ENCODE measurements around the gene TMOD2.

Gene TMOD2

DNA sequence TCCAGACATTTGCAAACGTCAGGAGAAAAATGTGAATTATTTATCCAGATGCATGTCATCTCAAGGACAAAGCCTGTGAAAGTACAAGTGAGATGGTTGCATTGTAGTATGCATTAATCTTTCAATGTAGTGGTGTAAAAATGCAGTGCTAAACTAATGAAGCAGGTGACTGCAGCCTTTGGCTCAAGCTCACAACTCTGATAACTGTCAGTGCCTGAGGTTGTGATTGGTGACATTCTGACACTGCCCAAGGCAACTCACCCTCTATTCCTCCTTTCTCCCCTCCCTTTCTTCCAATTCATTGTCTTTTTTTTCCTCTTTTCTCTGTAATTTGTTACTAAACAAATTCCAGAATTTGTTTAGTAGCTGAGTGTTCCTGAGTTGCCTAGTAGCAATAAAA, 58.1 kb downstream of the TMOD2 start:
- TF ChIP-seq, protein P1, sequence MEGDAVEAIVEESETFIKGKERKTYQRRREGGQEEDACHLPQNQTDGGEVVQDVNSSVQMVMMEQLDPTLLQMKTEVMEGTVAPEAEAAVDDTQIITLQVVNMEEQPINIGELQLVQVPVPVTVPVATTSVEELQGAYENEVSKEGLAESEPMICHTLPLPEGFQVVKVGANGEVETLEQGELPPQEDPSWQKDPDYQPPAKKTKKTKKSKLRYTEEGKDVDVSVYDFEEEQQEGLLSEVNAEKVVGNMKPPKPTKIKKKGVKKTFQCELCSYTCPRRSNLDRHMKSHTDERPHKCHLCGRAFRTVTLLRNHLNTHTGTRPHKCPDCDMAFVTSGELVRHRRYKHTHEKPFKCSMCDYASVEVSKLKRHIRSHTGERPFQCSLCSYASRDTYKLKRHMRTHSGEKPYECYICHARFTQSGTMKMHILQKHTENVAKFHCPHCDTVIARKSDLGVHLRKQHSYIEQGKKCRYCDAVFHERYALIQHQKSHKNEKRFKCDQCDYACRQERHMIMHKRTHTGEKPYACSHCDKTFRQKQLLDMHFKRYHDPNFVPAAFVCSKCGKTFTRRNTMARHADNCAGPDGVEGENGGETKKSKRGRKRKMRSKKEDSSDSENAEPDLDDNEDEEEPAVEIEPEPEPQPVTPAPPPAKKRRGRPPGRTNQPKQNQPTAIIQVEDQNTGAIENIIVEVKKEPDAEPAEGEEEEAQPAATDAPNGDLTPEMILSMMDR (IDR thresholded peaks at IDR 0.05), result no peak

DNA sequence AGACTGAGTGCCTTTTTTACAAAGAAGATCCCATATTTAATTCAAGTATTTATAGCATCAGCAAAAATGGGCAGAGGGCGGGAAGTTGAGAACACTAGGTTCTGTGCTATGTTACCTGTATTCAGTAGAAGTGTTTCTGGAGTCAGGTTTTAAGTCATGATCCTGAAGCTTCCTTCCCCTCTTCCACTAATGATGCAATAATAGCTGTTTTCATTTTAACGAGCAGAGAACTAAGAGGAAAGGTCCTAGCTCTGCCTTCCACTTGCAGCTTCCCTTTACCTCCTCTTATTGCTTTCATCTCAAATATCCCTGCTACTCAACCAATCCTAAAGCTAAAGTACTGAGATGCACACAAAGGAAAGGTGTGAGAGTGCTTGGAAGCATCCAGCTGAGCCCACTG, 61.2 kb downstream of the TMOD2 start:
- TF ChIP-seq, protein P1 (IDR thresholded peaks at IDR 0.05), result no peak

DNA sequence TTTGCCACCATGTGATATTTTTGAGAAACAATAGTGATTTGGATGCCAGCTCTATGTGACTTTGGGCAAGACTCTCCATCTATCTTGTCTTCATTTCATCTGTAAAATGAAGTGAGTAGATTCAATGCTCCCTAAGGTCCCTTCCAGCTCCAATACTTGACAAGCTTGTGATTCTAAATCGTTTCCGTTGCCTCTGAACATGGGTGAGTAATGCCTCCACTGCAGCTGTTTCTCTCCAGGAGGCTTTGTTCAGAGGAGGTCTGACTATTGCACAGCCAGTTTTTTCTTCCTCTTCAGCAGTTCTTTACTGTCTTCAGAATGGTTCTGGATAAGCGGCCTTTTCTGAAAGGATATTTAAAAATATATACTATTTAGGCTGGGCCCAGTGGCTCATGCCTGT, 63.2 kb downstream of the TMOD2 start:
- TF ChIP-seq, protein P1 (IDR thresholded peaks at IDR 0.05), result no peak

GRCh38 chr15:51816611-51817010, 65.2 kb downstream of the TMOD2 start:
- TF ChIP-seq, protein P1 (IDR thresholded peaks at IDR 0.05), result no peak

GRCh38 chr15:51818150-51818549, 66.8 kb downstream of the TMOD2 start:
- TF ChIP-seq, protein P1 (IDR thresholded peaks at IDR 0.05), result no peak

- TF ChIP-seq, protein P1 (IDR thresholded peaks at IDR 0.05), result no peak
Observed at GRCh38 chr15:51825698-51826097, 74.3 kb downstream of the TMOD2 start.

DNA sequence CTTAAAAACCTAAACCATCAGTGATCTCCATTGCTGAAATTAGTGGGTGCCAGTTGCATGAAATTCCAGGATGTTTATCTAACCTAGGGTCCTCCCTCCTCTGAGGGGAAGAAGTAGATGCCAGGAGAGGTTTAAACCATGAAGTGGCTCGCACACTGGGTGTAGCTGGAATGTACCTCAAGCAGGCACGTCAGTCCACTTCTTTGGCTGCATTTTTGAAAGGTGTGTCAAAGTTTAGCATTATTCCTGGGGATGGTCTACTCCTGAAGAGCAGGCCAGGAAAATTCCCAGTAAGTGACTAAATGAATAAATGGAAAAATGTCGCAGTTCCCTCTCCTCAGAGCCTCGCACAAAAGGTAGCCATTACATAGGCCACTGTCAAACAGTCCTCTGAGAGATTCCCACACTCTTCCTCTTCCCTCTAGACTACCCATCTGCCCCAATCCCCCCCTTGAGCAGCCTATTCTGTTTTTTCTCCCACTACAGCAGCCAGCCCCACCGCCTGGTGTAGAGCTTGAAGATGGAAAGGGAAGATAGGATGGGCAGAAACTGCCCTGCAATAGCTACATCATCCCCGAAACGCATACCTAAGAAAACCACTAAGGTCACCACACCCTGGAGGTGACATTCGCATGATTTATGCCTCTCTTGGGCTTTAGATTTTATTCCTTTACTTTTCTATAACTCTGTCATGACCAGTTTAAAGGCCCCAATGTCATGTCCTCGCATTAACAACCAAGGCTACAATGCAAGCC, 77.4 kb downstream of the TMOD2 start:
- TF ChIP-seq, protein P1 (IDR thresholded peaks at IDR 0.05), result no peak
